ENCODE measurements around the gene MAP1LC3B2. TPM values are rescaled to one million over a fixed set of nuclear protein-coding genes. Genes with fewer than 3 reads are reported as not detected.

MAP1LC3B2 gene
- total and polyA plus RNA-seq, 8 donors = 0.49 to 1.8 (median 0.68) TPM; not detected in 2

GRCh38 chr12:116534311-116535121 is 24.7 kb upstream of the MAP1LC3B2 start:
- Histone ChIP-seq H3K9me3 (no peaks in the 10 kb centered on the region), H3K4me3 (peak overlapping the region; percentile 16 to 49 (median 28)), H3K27ac (peak overlapping the region in 2 of 4 donors; percentile 58 to 59), H3K36me3 (no peaks in the 10 kb centered on the region), H3K27me3 (no peaks in the 10 kb centered on the region), H3K4me1 (peaks cover 5 to 7% (median 6%) of the 10 kb centered on the region in 3 donors)
- TF ChIP-seq CTCF (IDR thresholded peaks at IDR 0.05) = no peak
- peak in 1 of 6 donors; percentile 16 for DNase-seq
- no peak for FAIRE-seq
- ATAC-seq = peak; percentile 6 to 12 (median 8)
- 23 to 26% methylated on average over 27 to 30 of the region's 30 CpGs for WGBS, 2 donors
- intact Hi-C loops (cut with DNase I) = no loop called here

- FAIRE-seq = no peak
- peaks cover 0 to 9% (median 6%) of the 10 kb centered on the region in 3 donors for H3K4me1 ChIP-seq
- H3K27ac ChIP-seq = no peak overlapping the region
- H3K27me3 ChIP-seq = no peaks in the 10 kb centered on the region
- no peak for TF ChIP-seq CTCF (IDR thresholded peaks at IDR 0.05)
- WGBS, 2 donors = 66 to 68% methylated on average over 5 of the region's 5 CpGs
- intact Hi-C loops (cut with DNase I) = no loop called here
- no peak for ATAC-seq
- H3K36me3 ChIP-seq = no peaks in the 10 kb centered on the region
- H3K9me3 ChIP-seq = no peaks in the 10 kb centered on the region
- no peak overlapping the region for H3K4me3 ChIP-seq
- no peak for DNase-seq
Observed at GRCh38 chr12:116535241-116535640, 23.9 kb upstream of the MAP1LC3B2 start.

- no peak overlapping the region for H3K4me3 ChIP-seq
- intact Hi-C loops (cut with DNase I) = no loop called here
- H3K4me1 ChIP-seq = peaks cover 0 to 14% (median 6%) of the 10 kb centered on the region in 3 donors
- FAIRE-seq (no peak), DNase-seq (no peak), ATAC-seq (no peak)
- 85 to 87% methylated on average over 15 of the region's 15 CpGs for WGBS, 2 donors
- no peaks in the 10 kb centered on the region for H3K9me3 ChIP-seq
- H3K27ac ChIP-seq = no peak overlapping the region
- TF ChIP-seq CTCF (IDR thresholded peaks at IDR 0.05) = no peak
- H3K36me3 ChIP-seq = no peaks in the 10 kb centered on the region
- no peaks in the 10 kb centered on the region for H3K27me3 ChIP-seq
Observed at GRCh38 chr12:116537101-116537904, 21.9 kb upstream of the MAP1LC3B2 start.

GRCh38 chr12:116538076-116538591 is 21.0 kb upstream of the MAP1LC3B2 start:
- Histone ChIP-seq H3K27ac (no peak overlapping the region), H3K9me3 (no peaks in the 10 kb centered on the region), H3K36me3 (no peaks in the 10 kb centered on the region), H3K27me3 (no peaks in the 10 kb centered on the region), H3K4me1 (peaks cover 0 to 14% (median 0%) of the 10 kb centered on the region in 3 donors), H3K4me3 (no peak overlapping the region)
- DNase-seq (no peak), FAIRE-seq (no peak), ATAC-seq (no peak)
- 49 to 58% methylated on average over 1 of the region's 1 CpG for WGBS, 2 donors
- intact Hi-C loops (cut with DNase I) = no loop called here
- no peak for TF ChIP-seq CTCF (IDR thresholded peaks at IDR 0.05)

All from pancreas (tissue), 10 donors.